ENCODE data around the gene TBL1XR1. TPM values are rescaled to one million over a fixed set of nuclear protein-coding genes. Genes with fewer than 3 reads are reported as not detected.

The TBL1XR1 gene
- total RNA-seq, 1 experiment from 2014 or later = 127 TPM

DNA sequence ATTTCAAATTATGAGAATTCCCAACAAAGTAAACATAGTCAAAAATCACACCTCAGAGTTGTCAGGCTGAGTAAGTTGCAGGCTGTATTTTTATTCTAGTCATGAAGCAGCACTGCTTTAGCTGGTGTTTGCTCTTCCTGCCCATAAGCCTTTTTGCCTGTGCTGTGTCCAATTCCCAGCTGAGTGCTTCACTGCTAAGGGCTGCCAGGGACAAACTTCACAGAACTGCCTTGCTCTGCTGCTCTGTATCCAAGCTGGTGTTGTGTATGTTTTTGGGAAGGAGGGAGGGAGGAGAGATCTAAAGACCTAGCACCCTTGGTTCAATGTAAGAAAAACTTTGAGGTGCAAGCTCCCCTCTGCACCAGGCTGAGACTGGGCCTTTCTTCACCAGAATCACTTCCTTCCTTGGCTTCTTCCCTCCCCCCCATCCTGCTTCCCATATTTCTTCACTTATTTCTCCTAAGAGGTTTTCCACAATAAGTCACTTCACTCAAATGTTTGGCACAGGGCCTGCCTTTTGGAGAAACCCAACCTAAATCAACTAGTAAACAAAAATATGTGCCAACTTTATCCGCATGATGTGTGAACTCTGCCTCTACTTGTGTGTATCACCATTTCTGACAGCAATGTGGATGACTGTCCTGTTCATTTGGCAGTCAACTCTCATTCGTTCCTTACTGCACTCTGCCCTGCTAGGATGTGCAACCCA lies 156.1 kb downstream of the TBL1XR1 start:
- Histone ChIP-seq H3K4me1 (no peaks in the 10 kb centered on the region), H3K27me3 (replicated peaks; ENCODE audit: control insufficient read depth, insufficient read depth, low read length) (no peaks in the 10 kb centered on the region), H3K4me3 (ENCODE audit: low read depth, low read length) (no peak overlapping the region), H3K36me3 (ENCODE audit: control insufficient read depth, insufficient read depth, low read length) (no peaks in the 10 kb centered on the region; the same call in 1 of the 2 replicates), H3K9me3 (no peaks in the 10 kb centered on the region)
- intact Hi-C loops (cut with micrococcal nuclease; ENCODE audit: unreplicated experiment) = no loop called here
- no peaks in the 10 kb centered on the region for H3K9me3 Mint-ChIP-seq (ENCODE audit: unreplicated experiment)
- H3K4me1 Mint-ChIP-seq (ENCODE audit: low read depth, unreplicated experiment) = no peaks in the 10 kb centered on the region
- H3K27me3 Mint-ChIP-seq (ENCODE audit: insufficient read depth, unreplicated experiment) = no peaks in the 10 kb centered on the region
- no peak overlapping the region for H3K4me3 Mint-ChIP-seq (ENCODE audit: unreplicated experiment)
- H3K36me3 Mint-ChIP-seq (ENCODE audit: insufficient read depth, unreplicated experiment) = peaks cover 25% of the 10 kb centered on the region
- DNase-seq = no peak
- POLR2A ChIA-PET = no interaction called here
- CTCF ChIA-PET = no interaction called here
- no TSS peak for BruUV-seq (replicated peaks)
- H3K27ac Mint-ChIP-seq (ENCODE audit: unreplicated experiment) = no peak overlapping the region
- no peak for TF ChIP-seq CTCF (IDR thresholded peaks at IDR 0.05; ENCODE audit: insufficient read depth in 1 of 2, low read depth in 1 of 2, low read length in 1 of 2, severe bottlenecking in 1 of 2, unreplicated experiment in 1 of 2)

DNA sequence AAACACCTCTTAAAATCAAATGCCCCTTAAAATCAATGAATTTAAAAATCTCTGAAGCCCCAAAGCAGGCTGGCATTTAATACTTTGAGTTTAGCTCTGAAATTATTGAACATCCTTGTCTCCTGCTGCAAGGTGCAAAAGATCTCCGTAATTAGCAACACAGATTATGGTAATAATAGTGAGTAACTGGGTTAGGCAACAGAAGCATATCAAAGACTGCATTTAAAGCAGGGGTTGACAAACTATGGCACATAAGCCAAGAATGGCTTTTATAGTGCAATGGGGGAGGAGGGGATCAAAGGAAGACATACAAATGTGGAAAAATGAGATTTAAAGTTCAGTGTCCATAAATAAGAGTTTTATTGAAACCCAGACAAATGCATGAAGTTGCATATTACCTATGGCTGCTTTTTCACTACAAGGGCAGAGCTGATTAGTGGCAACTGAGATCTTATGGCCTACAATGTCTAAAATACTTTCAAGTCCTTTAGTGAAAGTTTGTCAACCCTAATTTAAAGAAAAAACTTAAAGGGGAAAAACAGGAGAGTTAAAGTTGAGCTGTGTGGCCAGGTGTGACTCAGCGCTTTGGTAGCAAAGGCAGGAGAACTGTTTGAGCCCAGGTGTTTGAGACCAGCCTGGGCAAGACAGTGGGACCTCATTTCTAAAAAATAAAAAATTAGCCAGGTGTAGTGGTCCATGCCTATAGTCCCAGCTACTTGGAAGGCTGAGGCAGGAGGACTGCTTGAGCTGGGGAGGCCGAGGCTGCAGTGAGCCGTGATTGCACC lies 157.6 kb downstream of the TBL1XR1 start:
- no TSS peak for BruUV-seq (replicated peaks)
- Histone ChIP-seq H3K36me3 (ENCODE audit: control insufficient read depth, insufficient read depth, low read length) (peaks cover 1% of the 10 kb centered on the region; the same call in 1 of the 2 replicates), H3K4me1 (no peaks in the 10 kb centered on the region), H3K4me3 (ENCODE audit: low read depth, low read length) (no peak overlapping the region), H3K9me3 (no peaks in the 10 kb centered on the region), H3K27me3 (replicated peaks; ENCODE audit: control insufficient read depth, insufficient read depth, low read length) (no peaks in the 10 kb centered on the region)
- Mint-ChIP-seq H3K27ac (ENCODE audit: unreplicated experiment) (no peak overlapping the region), H3K27me3 (ENCODE audit: insufficient read depth, unreplicated experiment) (no peaks in the 10 kb centered on the region), H3K4me3 (ENCODE audit: unreplicated experiment) (no peak overlapping the region), H3K36me3 (ENCODE audit: insufficient read depth, unreplicated experiment) (peaks cover 28% of the 10 kb centered on the region), H3K4me1 (ENCODE audit: low read depth, unreplicated experiment) (no peaks in the 10 kb centered on the region), H3K9me3 (ENCODE audit: unreplicated experiment) (no peaks in the 10 kb centered on the region)
- DNase-seq = no peak
- intact Hi-C loops (cut with micrococcal nuclease; ENCODE audit: unreplicated experiment) = no loop called here
- no peak for TF ChIP-seq CTCF (IDR thresholded peaks at IDR 0.05; ENCODE audit: insufficient read depth in 1 of 2, low read depth in 1 of 2, low read length in 1 of 2, severe bottlenecking in 1 of 2, unreplicated experiment in 1 of 2)
- ChIA-PET CTCF (no interaction called here), POLR2A (no interaction called here)

DNA sequence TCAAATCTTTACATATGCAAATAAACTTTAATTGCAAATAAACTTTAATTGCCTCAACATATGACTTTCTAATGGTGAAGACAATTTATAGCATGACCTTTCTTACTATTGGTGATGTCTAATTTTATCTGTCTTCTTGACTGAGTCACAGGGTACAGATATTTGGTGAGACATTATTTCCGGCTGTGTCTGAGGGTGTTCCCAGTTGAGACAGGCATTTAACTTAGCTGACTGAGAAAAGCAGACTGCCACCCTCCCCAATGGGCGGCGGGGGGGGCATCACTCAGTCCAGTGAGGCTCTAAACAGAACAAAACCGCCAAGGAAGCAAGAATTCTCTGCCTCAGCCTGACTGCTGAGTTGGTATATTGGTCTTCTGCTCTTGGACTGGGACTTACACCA lies 160.0 kb downstream of the TBL1XR1 start:
- Mint-ChIP-seq H3K27ac (ENCODE audit: unreplicated experiment) (no peak overlapping the region), H3K4me3 (ENCODE audit: unreplicated experiment) (no peak overlapping the region), H3K4me1 (ENCODE audit: low read depth, unreplicated experiment) (no peaks in the 10 kb centered on the region), H3K9me3 (ENCODE audit: unreplicated experiment) (no peaks in the 10 kb centered on the region), H3K36me3 (ENCODE audit: insufficient read depth, unreplicated experiment) (peaks cover 37% of the 10 kb centered on the region), H3K27me3 (ENCODE audit: insufficient read depth, unreplicated experiment) (no peaks in the 10 kb centered on the region)
- DNase-seq = no peak
- ChIA-PET CTCF (no interaction called here), POLR2A (no interaction called here)
- no peaks in the 10 kb centered on the region for H3K9me3 ChIP-seq
- no peak overlapping the region for H3K4me3 ChIP-seq (ENCODE audit: low read depth, low read length)
- intact Hi-C loops (cut with micrococcal nuclease; ENCODE audit: unreplicated experiment) = no loop called here
- no peaks in the 10 kb centered on the region for H3K27me3 ChIP-seq (replicated peaks; ENCODE audit: control insufficient read depth, insufficient read depth, low read length)
- BruUV-seq (replicated peaks) = no TSS peak
- H3K36me3 ChIP-seq (ENCODE audit: control insufficient read depth, insufficient read depth, low read length) = peaks cover 1% of the 10 kb centered on the region; the same call in 1 of the 2 replicates
- TF ChIP-seq CTCF (IDR thresholded peaks at IDR 0.05; ENCODE audit: insufficient read depth in 1 of 2, low read depth in 1 of 2, low read length in 1 of 2, severe bottlenecking in 1 of 2, unreplicated experiment in 1 of 2) = no peak
- no peaks in the 10 kb centered on the region for H3K4me1 ChIP-seq
